ENCODE data around the gene RNF215.

Gene RNF215

GRCh38 chr22:30425327-30425615 lies 38.1 kb upstream of the RNF215 start:
- TF ChIP-seq CTCF (IDR thresholded peaks at IDR 0.05; ENCODE audit: low read depth, low read length): no peak
- H3K4me3 ChIP-seq (ENCODE audit: low read depth, low read length): peak overlapping the region; percentile 77

GRCh38 chr22:30424534-30425326 lies 37.5 kb upstream of the RNF215 start:
- H3K4me3 ChIP-seq (ENCODE audit: low read depth, low read length): peak overlapping the region; percentile 77
- no peak for TF ChIP-seq CTCF (IDR thresholded peaks at IDR 0.05; ENCODE audit: low read depth, low read length)

- peak overlapping the region; percentile 62 for H3K4me3 ChIP-seq (ENCODE audit: low read depth, low read length)
- no peak for TF ChIP-seq CTCF (IDR thresholded peaks at IDR 0.05; ENCODE audit: low read depth, low read length)
These were observed 36.8 kb upstream of the RNF215 start for GRCh38 chr22:30423959-30424533.

- no peak for TF ChIP-seq CTCF (IDR thresholded peaks at IDR 0.05; ENCODE audit: low read depth, low read length)
These were observed 36.2 kb upstream of the RNF215 start for GRCh38 chr22:30423301-30423958.

GRCh38 chr22:30422481-30423300 lies 35.5 kb upstream of the RNF215 start:
- TF ChIP-seq CTCF (IDR thresholded peaks at IDR 0.05; ENCODE audit: low read depth, low read length): no peak
- peak overlapping the region; percentile 62 for H3K4me3 ChIP-seq (ENCODE audit: low read depth, low read length)

More at GRCh38 chr22:30423301-30423958, 36.2 kb upstream of the RNF215 start:
- H3K4me3 ChIP-seq (ENCODE audit: low read depth, low read length): peak overlapping the region; percentile 62

- TF ChIP-seq CTCF (IDR thresholded peaks at IDR 0.05; ENCODE audit: low read depth, low read length): no peak
These were observed 34.7 kb upstream of the RNF215 start for GRCh38 chr22:30421695-30422480.

More at GRCh38 chr22:30421695-30422480, 34.7 kb upstream of the RNF215 start:
- peak overlapping the region; percentile 62; the same call in 1 of the 2 replicates for H3K4me3 ChIP-seq (ENCODE audit: low read depth, low read length)
